ENCODE results near the gene CLOCK.

CLOCK gene

GRCh38 chr4:55405073-55405472 is 141.6 kb downstream of the CLOCK start:
- TF ChIP-seq TEAD4 (IDR thresholded peaks at IDR 0.05) (no peak), CEBPB (IDR thresholded peaks at IDR 0.05) (no peak), RAD21 (IDR thresholded peaks at IDR 0.05; ENCODE audit: low read depth) (no peak), EGR1 (IDR thresholded peaks at IDR 0.05) (no peak), REST (IDR thresholded peaks at IDR 0.05; ENCODE audit: low read depth) (no peak), EP300 (IDR thresholded peaks at IDR 0.05; ENCODE audit: borderline replicate concordance) (no peak), YY1 (IDR thresholded peaks at IDR 0.05; ENCODE audit: low read depth) (no peak), MAX (IDR thresholded peaks at IDR 0.05) (no peak)

- TF ChIP-seq CREB1 (IDR thresholded peaks at IDR 0.05; ENCODE audit: low read depth) (no peak), CEBPB (IDR thresholded peaks at IDR 0.05) (no peak), RAD21 (IDR thresholded peaks at IDR 0.05; ENCODE audit: low read depth) (no peak), REST (IDR thresholded peaks at IDR 0.05; ENCODE audit: low read depth) (no peak), NFIC (IDR thresholded peaks at IDR 0.05) (no peak), EGR1 (IDR thresholded peaks at IDR 0.05) (no peak), EP300 (IDR thresholded peaks at IDR 0.05; ENCODE audit: borderline replicate concordance) (no peak)
Measured at GRCh38 chr4:55399581-55399980, 147.1 kb downstream of the CLOCK start.

GRCh38 chr4:55398966-55399365 is 147.7 kb downstream of the CLOCK start:
- no peak for TF ChIP-seq TCF12 (IDR thresholded peaks at IDR 0.05; ENCODE audit: low read depth)
- no peak for TF ChIP-seq CREB1 (IDR thresholded peaks at IDR 0.05; ENCODE audit: low read depth)
- TF ChIP-seq MAX (IDR thresholded peaks at IDR 0.05), result no peak
- no peak for TF ChIP-seq REST (IDR thresholded peaks at IDR 0.05; ENCODE audit: low read depth)
- TF ChIP-seq ZBTB7A (IDR thresholded peaks at IDR 0.05; ENCODE audit: low read depth), result no peak
- no peak for TF ChIP-seq YY1 (IDR thresholded peaks at IDR 0.05; ENCODE audit: low read depth)
- TF ChIP-seq USF1 (IDR thresholded peaks at IDR 0.05), result no peak
- TF ChIP-seq TEAD4 (IDR thresholded peaks at IDR 0.05), result no peak
- TF ChIP-seq RAD21 (IDR thresholded peaks at IDR 0.05; ENCODE audit: low read depth), result no peak
- TF ChIP-seq TAF1 (IDR thresholded peaks at IDR 0.05; ENCODE audit: low read depth), result no peak
- no peak for TF ChIP-seq EGR1 (IDR thresholded peaks at IDR 0.05)
- TF ChIP-seq CEBPB (IDR thresholded peaks at IDR 0.05), result no peak
- TF ChIP-seq EP300 (IDR thresholded peaks at IDR 0.05; ENCODE audit: borderline replicate concordance), result no peak

- TF ChIP-seq ZBTB7A (IDR thresholded peaks at IDR 0.05; ENCODE audit: low read depth) (no peak), USF1 (IDR thresholded peaks at IDR 0.05) (no peak), MAX (IDR thresholded peaks at IDR 0.05) (no peak), TEAD4 (IDR thresholded peaks at IDR 0.05) (no peak), EP300 (IDR thresholded peaks at IDR 0.05; ENCODE audit: borderline replicate concordance) (no peak), CEBPB (IDR thresholded peaks at IDR 0.05) (no peak), TCF12 (IDR thresholded peaks at IDR 0.05; ENCODE audit: low read depth) (no peak), FOXM1 (IDR thresholded peaks at IDR 0.05; ENCODE audit: borderline replicate concordance, low read depth) (no peak), CREB1 (IDR thresholded peaks at IDR 0.05; ENCODE audit: low read depth) (no peak)
Measured at GRCh38 chr4:55398461-55398860, 148.2 kb downstream of the CLOCK start.

Measured in Ishikawa (cell line).